GM19238 (cell line): ENCODE data around the gene WNT11.
"Not testable (repeated sequence)": the region's sequence is repeated elsewhere in the genome, so short reads cannot be mapped to it uniquely, and the experiment has no call there.

Experiments used
- DNase-seq: peaks from one replicate; pipeline ENCODE4 v3.0.0; 2011; ENCODE audit warnings: low spot score; ENCODE audit not compliant: insufficient read length

Gene WNT11

GRCh38 chr11:76203131-76203925, 3.0 kb downstream of the WNT11 start:
- no peak for DNase-seq

DNA sequence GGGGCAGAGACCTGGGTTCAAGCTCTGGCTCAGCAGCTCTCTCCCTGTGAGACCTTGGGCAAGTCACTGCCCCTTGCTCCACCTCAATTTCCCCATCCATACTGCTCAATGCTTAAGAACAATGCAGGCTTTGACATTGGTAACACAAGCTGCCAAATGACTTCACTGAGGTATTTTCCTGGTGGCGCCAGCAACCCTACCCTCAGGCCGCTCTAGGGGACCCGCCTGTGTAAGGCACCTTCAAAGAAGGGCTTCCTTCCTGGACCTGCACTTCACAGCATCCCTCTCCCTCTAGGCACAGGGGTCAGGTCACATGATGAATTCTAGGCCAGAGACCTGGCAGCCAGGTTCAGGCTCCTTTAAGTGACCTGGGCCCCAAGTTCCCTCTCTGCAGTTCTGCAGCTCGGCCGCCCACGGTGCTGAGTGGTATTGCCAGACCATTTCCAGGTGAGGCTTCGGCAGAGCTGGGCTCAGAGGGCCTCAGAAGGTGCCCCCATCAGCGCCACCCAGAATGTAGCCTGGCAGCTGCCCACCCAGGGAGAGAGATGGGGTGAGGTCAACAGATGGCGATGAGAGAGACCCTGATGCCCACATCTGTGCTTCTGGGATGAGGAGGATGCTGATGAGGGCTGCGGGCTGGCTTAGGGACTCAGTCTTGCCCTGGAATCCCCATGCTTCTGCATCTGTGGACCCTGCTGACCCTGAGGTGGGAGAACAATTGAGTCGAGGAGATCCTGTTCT, 4.5 kb downstream of the WNT11 start:
- no peak for DNase-seq

GRCh38 chr11:76201056-76201455, 5.2 kb downstream of the WNT11 start:
- no peak for DNase-seq

GRCh38 chr11:76200006-76200940, 6.0 kb downstream of the WNT11 start:
- no peak for DNase-seq

DNA sequence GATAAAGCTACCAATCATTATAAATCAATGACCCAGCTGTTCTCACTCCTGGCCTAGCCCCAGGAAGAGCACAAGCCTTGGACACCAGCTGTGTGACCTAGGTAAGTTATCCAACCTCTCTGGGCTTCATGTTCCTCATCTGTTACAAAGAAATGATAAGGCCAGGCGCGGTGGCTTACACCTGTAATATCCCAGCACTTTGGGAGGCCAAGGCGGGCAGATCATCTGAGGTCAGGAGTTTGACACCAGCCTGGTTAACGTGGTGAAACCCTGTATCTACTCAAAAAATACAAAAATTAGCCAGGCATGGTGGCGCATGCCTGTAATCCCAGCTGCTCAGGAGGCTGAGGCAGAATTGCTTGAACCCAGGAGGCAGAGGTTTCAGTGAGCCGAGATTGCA, 7.6 kb downstream of the WNT11 start:
- DNase-seq: not testable (repeated sequence)

GRCh38 chr11:76197941-76198640, 8.2 kb downstream of the WNT11 start:
- DNase-seq: no peak

DNA sequence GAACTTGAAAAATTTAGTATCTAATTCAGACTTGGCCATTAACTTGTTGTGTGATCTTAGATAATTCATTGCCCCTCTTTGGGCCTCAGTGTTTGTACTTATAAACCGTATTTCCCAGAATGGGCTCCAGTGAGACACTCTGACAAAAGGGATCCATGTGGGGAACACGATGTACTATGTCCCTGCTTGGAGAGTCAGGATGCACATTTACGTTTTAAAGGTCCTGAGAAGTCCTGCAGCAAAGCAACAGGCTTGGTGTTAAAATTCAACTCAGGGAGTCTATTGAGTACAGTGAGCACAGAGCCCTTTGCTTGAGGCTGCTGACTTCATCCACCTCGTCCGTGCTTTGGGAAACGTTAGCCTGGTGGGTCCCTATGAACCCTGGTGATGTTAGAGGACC, 9.0 kb downstream of the WNT11 start:
- no peak for DNase-seq

- DNase-seq: no peak
Measured at GRCh38 chr11:76196849-76197248, 9.5 kb downstream of the WNT11 start.

GRCh38 chr11:76194872-76195668, 11.2 kb downstream of the WNT11 start:
- DNase-seq: no peak

DNA sequence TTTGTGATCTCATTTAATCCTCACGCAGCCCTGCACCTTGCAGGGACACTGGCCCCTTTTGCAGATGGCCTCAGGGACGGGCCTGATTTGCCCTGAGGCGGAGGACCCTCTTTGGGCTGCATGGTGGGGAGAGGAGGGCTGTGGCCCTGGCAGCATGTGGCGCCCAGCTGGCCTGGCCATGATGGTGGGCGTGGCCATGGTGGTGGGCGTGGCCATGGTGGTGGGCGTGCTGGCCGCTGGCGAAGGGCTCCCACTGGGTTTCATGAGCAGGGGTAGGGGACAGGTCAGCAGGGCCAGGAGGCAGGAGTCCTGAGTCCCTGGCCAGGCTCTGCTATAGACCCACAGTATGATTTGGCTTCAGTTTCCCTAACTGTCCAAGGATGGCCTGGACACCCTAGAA, 13.1 kb downstream of the WNT11 start:
- DNase-seq: no peak

GRCh38 chr11:76190376-76190775, 15.9 kb downstream of the WNT11 start:
- no peak for DNase-seq

DNA sequence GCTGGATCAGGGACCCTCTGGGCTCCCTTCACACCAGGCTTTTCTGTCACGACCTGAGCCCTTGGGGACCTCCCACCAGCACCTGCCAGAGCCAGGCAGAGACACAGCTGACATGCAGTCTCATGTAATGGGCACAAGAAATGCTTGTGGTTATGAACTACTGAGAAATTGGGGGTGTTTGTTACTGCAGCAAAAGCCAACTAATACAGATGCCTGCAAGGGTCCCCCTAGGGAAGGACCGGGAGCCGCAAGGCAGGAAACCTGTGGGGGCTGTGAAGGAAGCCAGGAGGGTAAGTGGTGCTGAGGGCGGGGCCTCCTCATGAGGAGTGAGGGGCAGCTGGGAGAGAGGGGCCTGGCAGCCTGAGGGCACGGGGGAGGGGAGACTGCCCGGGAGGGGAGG, 16.6 kb downstream of the WNT11 start:
- no peak for DNase-seq

GRCh38 chr11:76188873-76189272, 17.4 kb downstream of the WNT11 start:
- no peak for DNase-seq

DNA sequence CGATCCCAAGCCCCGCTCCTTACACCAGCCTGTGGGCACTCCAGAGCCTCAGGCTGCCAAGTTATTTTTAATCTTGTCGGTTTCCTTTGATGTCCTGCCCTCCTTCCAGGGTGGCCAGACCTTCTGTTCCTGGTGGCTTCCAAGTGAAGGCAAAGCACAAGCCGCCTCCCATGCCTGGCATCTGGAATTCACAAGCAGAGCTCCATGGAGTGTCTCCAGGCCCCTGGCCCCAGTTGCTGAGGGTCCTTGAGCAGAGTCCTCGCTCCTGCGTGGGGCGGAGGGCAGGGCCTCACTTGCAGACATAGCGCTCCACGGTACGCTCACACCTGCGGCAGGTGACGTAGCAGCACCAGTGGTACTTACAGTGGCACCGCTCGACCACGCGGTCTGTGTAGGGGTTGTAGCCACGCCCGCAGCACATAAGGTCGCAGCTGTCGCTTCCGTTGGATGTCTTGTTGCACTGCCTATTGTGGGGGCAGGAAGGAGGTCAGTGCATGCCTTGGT, 19.5 kb downstream of the WNT11 start:
- DNase-seq: no peak

- DNase-seq: no peak
Measured at GRCh38 chr11:76185931-76186401, 20.3 kb downstream of the WNT11 start.

GRCh38 chr11:76185511-76185910, 20.8 kb downstream of the WNT11 start:
- no peak for DNase-seq

- no peak for DNase-seq
Measured at GRCh38 chr11:76184551-76184993, 21.7 kb downstream of the WNT11 start.

- no peak for DNase-seq
Measured at GRCh38 chr11:76181371-76181770, 24.9 kb downstream of the WNT11 start.

DNA sequence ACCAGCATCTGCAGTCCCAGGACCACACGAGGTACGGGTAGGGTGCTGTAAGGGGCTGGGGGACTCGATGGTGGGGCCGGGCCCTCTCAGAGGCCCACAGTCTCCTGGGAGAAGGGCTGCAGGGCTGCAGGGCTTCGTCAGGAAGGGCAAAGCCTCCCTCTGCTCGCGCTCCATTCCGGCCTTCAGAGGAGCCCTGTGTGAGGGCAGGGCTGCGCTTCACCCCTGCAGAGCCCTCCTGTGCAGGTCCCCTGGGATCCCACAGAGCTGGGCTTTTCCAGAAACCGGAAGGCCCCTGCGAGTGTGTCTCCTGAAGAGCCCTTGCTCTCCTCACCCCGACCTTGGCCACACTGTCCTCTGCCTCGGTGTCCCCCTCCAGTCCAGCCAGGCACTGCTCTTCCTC, 27.2 kb downstream of the WNT11 start:
- no peak for DNase-seq

- no peak for DNase-seq
Measured at GRCh38 chr11:76177250-76177686, 29.0 kb downstream of the WNT11 start.
